NCI-H128 (cell line): Measurements from ENCODE around the gene SPATS2.
A peak's percentile ranks its signal among the peaks of the same experiment; 100 is the strongest.

ENCODE experiments used
- DNase-seq: peaks from one replicate; lab custom pipeline; 2025; ENCODE audit not compliant: unreplicated experiment; lab: John Stamatoyannopoulos, UW

Gene SPATS2

GRCh38 chr12:49538510-49539403 lies 171.5 kb downstream of the SPATS2 start, which contains the start of gene KCNH3:
Gene KCNH3 (plus strand): TSS chr12:49539030. CDS start chr12:49539417, 387 bp downstream.
- DNase-seq = peak; percentile 85

- no peak for DNase-seq
Observed at GRCh38 chr12:49539406-49540228, 172.4 kb downstream of the SPATS2 start.

- DNase-seq = no peak
Observed at GRCh38 chr12:49540229-49541139, 173.2 kb downstream of the SPATS2 start.

GRCh38 chr12:49541140-49541861 lies 174.0 kb downstream of the SPATS2 start:
- no peak for DNase-seq

- no peak for DNase-seq
Observed at GRCh38 chr12:49541911-49542505, 174.7 kb downstream of the SPATS2 start.

GRCh38 chr12:49542592-49543160 lies 175.4 kb downstream of the SPATS2 start:
- no peak for DNase-seq

GRCh38 chr12:49543221-49543913 lies 176.1 kb downstream of the SPATS2 start:
- DNase-seq = no peak

GRCh38 chr12:49543914-49544815 lies 176.9 kb downstream of the SPATS2 start:
- DNase-seq = no peak

- no peak for DNase-seq
Observed at GRCh38 chr12:49545815-49546214, 178.6 kb downstream of the SPATS2 start.

GRCh38 chr12:49546481-49546880 lies 179.2 kb downstream of the SPATS2 start:
- no peak for DNase-seq

- no peak for DNase-seq
Observed at GRCh38 chr12:49547090-49547690, 179.9 kb downstream of the SPATS2 start.

- no peak for DNase-seq
Observed at GRCh38 chr12:49548481-49548821, 181.2 kb downstream of the SPATS2 start.

- peak; percentile 33 for DNase-seq
Observed at GRCh38 chr12:49548822-49549648, 181.8 kb downstream of the SPATS2 start.

- peak; percentile 72 for DNase-seq
Observed at GRCh38 chr12:49549735-49550692, 182.8 kb downstream of the SPATS2 start.

GRCh38 chr12:49550693-49551252 lies 183.5 kb downstream of the SPATS2 start:
- no peak for DNase-seq
